CD14-positive monocyte (primary cell): ENCODE results near the gene GABRG3. TPM values are rescaled to one million over a fixed set of nuclear protein-coding genes. Genes with fewer than 3 reads are reported as not detected.

Source experiments
- DNase-seq, 3 donors: peaks; one replicate each; pipeline ENCODE4 v3.0.0-alpha.2; 2011 to 2022
- H2AFZ ChIP-seq: 2 replicates; pipeline ENCODE4 v1.6.0; 2012; ENCODE audit warnings: mild to moderate bottlenecking, low read depth, low read length, inconsistent platforms; ENCODE audit not compliant: insufficient read depth, poor library complexity, severe bottlenecking
- H3K27ac ChIP-seq, 2 donors: 1 replicate in 1 of 2; 2 replicates in 1 of 2; pipeline ENCODE4 v1.5.1; 2012 to 2013; ENCODE audit warnings: low read length in 2 of 2, control low read depth in 1 of 2, inconsistent platforms in 1 of 2, low read depth in 1 of 2, mild to moderate bottlenecking in 1 of 2
- H3K27me3 ChIP-seq, 2 donors: one replicate each; pipeline versions ENCODE4 v1.6.0 to v1.6.1; 2011 to 2013; ENCODE audit warnings: low read length in 2 of 2; ENCODE audit not compliant: control insufficient read depth in 2 of 2, insufficient read depth in 2 of 2
- H3K36me3 ChIP-seq, 2 donors: replicated peaks in 1 of 2; 1 replicate in 1 of 2; 2 replicates in 1 of 2; pipeline versions ENCODE4 v1.5.1 to v1.6.1; 2012 to 2013; ENCODE audit warnings: low read length in 2 of 2, control low read depth in 1 of 2, inconsistent platforms in 1 of 2, mild to moderate bottlenecking in 1 of 2; ENCODE audit not compliant: insufficient read depth in 2 of 2, control insufficient read depth in 1 of 2
- H3K4me1 ChIP-seq, 2 donors: 1 replicate in 1 of 2; 2 replicates in 1 of 2; pipeline versions ENCODE4 v1.5.1 to v1.6.1; 2012 to 2013; ENCODE audit warnings: low read length in 2 of 2, control low read depth in 1 of 2, inconsistent platforms in 1 of 2, mild to moderate bottlenecking in 1 of 2, moderate library complexity in 1 of 2; ENCODE audit not compliant: insufficient read depth in 2 of 2, control insufficient read depth in 1 of 2
- H3K4me2 ChIP-seq: replicated peaks from 2 replicates; pipeline ENCODE3; 2012; ENCODE audit warnings: low read length, moderate library complexity, mild to moderate bottlenecking; ENCODE audit not compliant: poor library complexity, severe bottlenecking; ENCODE audit errors: extremely low read depth
- H3K4me3 ChIP-seq, 3 experiments: fragments of 200-600 bp in 1 of 3; sonication (generic) in 1 of 3; replicated peaks in 1 of 3; 1 replicate in 2 of 3; 2 replicates in 1 of 3; pipeline ENCODE4 v1.5.1; 2011 to 2013; ENCODE audit warnings: low read length in 3 of 3, mild to moderate bottlenecking in 3 of 3, control low read depth in 2 of 3, low read depth in 2 of 3, inconsistent platforms in 1 of 3, moderate library complexity in 1 of 3
- H3K79me2 ChIP-seq: 2 replicates; pipeline ENCODE4 v1.6.0; 2012; ENCODE audit warnings: mild to moderate bottlenecking, control low read depth, inconsistent platforms, low read length, moderate library complexity; ENCODE audit not compliant: insufficient read depth
- H3K9ac ChIP-seq: 2 replicates; pipeline ENCODE4 v1.6.0; 2017; ENCODE audit warnings: low read length, mild to moderate bottlenecking; ENCODE audit not compliant: insufficient read depth, poor library complexity, severe bottlenecking
- H3K9me3 ChIP-seq, 2 donors: replicated peaks in 1 of 2; 1 replicate in 1 of 2; 2 replicates in 1 of 2; pipeline versions ENCODE4 v1.5.1 to v1.6.1; 2012 to 2013; ENCODE audit warnings: low read length in 2 of 2, control low read depth in 1 of 2; ENCODE audit not compliant: control insufficient read depth in 1 of 2, insufficient read depth in 1 of 2
- H4K20me1 ChIP-seq: 2 replicates; pipeline ENCODE4 v1.6.0; 2012; ENCODE audit warnings: mild to moderate bottlenecking, low read length, control low read depth, moderate library complexity; ENCODE audit not compliant: insufficient read depth
- H3K27ac Mint-ChIP-seq, 7 donors: one replicate each; pipeline ENCODE4 v1.8.0; 2020; ENCODE audit warnings: mild to moderate bottlenecking in 7 of 7, mixed read lengths in 7 of 7, moderate library complexity in 6 of 7, inconsistent platforms in 2 of 7
- H3K27me3 Mint-ChIP-seq, 3 donors: one replicate each; pipeline ENCODE4 v1.8.0; 2021 to 2022; ENCODE audit warnings: low read depth in 3 of 3, mild to moderate bottlenecking in 3 of 3, mixed read lengths in 3 of 3, moderate library complexity in 3 of 3, inconsistent platforms in 1 of 3
- H3K36me3 Mint-ChIP-seq, 2 donors: one replicate each; pipeline ENCODE4 v1.8.0; 2020; ENCODE audit warnings: mixed read lengths in 2 of 2, inconsistent platforms in 1 of 2, mild to moderate bottlenecking in 1 of 2
- H3K4me1 Mint-ChIP-seq: one replicate; pipeline ENCODE4 v1.8.0; 2020; ENCODE audit warnings: mild to moderate bottlenecking, mixed read lengths
- H3K4me3 Mint-ChIP-seq, 2 donors: one replicate each; pipeline ENCODE4 v1.8.0; 2020; ENCODE audit warnings: mild to moderate bottlenecking in 2 of 2, mixed read lengths in 2 of 2, moderate library complexity in 1 of 2
- H3K9me3 Mint-ChIP-seq, 7 donors: one replicate each; pipeline ENCODE4 v1.8.0; 2020 to 2022; ENCODE audit warnings: mixed read lengths in 7 of 7, mild to moderate bottlenecking in 6 of 7, moderate library complexity in 6 of 7, inconsistent platforms in 2 of 7
- WGBS: methylation state at CpG from one replicate; pipeline ENCODE4 v1.1.5; 2013; ENCODE audit warnings: missing lambda C conversion rate; ENCODE audit not compliant: insufficient coverage; 5-methylcytosine and 5-hydroxymethylcytosine counted together
- intact Hi-C, 2 donors: fragments of 100-400 bp; cut with micrococcal nuclease; formaldehyde crosslinking; loops; one replicate each; pipeline versions ENCODE4 v1.15.0 to v1.15.1; 2023
- polyA plus RNA-seq, 3 donors: library from polyadenylated mRNA; depleted of rRNA in 1 of 3; unstranded in 2 of 3; stranded (reverse) in 1 of 3; fragments of 300-500 nt in 2 of 3; fragments of >200 nt in 1 of 3; fragmentation: Illumina TruSeq in 2 of 3; gene quantifications; 1 replicate in 2 of 3; 2 replicates in 1 of 3; pipeline ENCODE4 v1.2.3, GENCODE V29; 2012 to 2021
- TF ChIP-seq, protein P1 (sequence below): fragments of 200-600 bp; IDR thresholded peaks from one replicate; pipeline ENCODE4 v1.8.0; 2022; ENCODE audit warnings: antibody characterized with exemption, mild to moderate bottlenecking

Gene GABRG3
- polyA plus RNA-seq, 3 donors: not detected

DNA sequence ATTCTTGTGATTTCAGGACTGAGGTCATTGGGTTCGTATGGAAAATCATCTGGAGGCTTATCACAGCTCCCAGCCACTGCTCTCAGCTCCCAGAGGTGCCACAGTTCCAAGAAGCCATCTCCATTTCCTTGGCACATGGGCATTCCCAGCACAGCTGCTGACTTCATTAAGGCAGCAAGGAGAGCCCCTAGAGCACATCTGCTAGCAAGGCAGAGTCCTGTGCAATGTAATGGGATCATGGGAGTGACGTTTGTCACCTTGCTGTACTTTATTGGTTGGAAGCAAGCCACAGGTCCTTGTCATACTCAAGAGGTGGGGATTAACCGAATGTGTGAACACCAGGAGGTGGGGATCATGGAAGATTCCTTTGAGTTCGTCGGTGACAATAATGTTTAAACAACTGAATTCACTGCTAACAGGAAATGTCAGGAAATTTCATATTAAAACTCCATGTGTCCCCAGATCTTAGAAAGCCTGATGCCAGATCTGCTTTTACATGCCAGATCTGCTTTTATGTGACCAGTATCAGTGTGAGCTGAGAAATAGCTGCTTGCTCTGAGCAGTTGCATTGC lies 148.8 kb downstream of the GABRG3 start:
- intact Hi-C loops: no loop called here

DNA sequence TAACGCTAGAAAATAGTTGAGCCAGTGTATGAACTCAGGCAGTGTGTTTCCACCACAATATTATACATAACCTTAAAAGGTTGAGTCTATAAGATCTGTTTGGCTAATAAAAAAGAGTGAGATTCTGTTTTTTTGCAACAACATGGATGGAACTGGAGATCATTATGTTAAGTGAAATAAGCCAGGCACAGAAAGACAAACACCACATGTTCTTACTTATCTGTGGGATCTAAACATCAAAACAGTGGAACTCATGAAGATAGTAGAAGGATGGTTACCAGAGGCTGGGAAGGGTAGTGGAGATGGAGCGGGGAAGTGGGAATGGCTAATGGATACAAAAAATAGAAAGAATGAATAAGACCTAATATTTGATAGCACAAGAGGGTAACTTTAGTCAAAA lies 150.7 kb downstream of the GABRG3 start:
- no peaks in the 10 kb centered on the region for H3K36me3 ChIP-seq
- no peaks in the 10 kb centered on the region for H3K27me3 ChIP-seq
- no peaks in the 10 kb centered on the region for H3K4me1 ChIP-seq
- H3K9ac ChIP-seq: no peak overlapping the region
- Mint-ChIP-seq H3K36me3 (no peaks in the 10 kb centered on the region), H3K4me1 (no peaks in the 10 kb centered on the region), H3K4me3 (no peak overlapping the region), H3K9me3 (peaks cover 1 to 24% (median 6%) of the 10 kb centered on the region in 7 donors), H3K27ac (no peak overlapping the region), H3K27me3 (no peaks in the 10 kb centered on the region)
- H3K9me3 ChIP-seq: peaks cover 12 to 28% of the 10 kb centered on the region in 2 donors
- H4K20me1 ChIP-seq: no peaks in the 10 kb centered on the region
- intact Hi-C loops: no loop called here
- H3K27ac ChIP-seq: no peak overlapping the region
- DNase-seq: no peak
- no peak overlapping the region for H3K4me2 ChIP-seq
- TF ChIP-seq, protein P1, sequence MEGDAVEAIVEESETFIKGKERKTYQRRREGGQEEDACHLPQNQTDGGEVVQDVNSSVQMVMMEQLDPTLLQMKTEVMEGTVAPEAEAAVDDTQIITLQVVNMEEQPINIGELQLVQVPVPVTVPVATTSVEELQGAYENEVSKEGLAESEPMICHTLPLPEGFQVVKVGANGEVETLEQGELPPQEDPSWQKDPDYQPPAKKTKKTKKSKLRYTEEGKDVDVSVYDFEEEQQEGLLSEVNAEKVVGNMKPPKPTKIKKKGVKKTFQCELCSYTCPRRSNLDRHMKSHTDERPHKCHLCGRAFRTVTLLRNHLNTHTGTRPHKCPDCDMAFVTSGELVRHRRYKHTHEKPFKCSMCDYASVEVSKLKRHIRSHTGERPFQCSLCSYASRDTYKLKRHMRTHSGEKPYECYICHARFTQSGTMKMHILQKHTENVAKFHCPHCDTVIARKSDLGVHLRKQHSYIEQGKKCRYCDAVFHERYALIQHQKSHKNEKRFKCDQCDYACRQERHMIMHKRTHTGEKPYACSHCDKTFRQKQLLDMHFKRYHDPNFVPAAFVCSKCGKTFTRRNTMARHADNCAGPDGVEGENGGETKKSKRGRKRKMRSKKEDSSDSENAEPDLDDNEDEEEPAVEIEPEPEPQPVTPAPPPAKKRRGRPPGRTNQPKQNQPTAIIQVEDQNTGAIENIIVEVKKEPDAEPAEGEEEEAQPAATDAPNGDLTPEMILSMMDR: no peak
- no peak overlapping the region for H3K4me3 ChIP-seq
- H2AFZ ChIP-seq: no peak overlapping the region
- WGBS: 100% methylated on average over 1 of the region's 2 CpGs
- H3K79me2 ChIP-seq: no peaks in the 10 kb centered on the region

More for the DNA sequence above, 148.8 kb downstream of the GABRG3 start:
- Histone ChIP-seq H3K27ac (no peak overlapping the region), H4K20me1 (no peaks in the 10 kb centered on the region), H3K9ac (no peak overlapping the region), H2AFZ (no peak overlapping the region), H3K4me3 (no peak overlapping the region), H3K9me3 (peaks cover 8 to 18% of the 10 kb centered on the region in 2 donors), H3K4me2 (no peak overlapping the region), H3K27me3 (no peaks in the 10 kb centered on the region), H3K36me3 (no peaks in the 10 kb centered on the region), H3K79me2 (no peaks in the 10 kb centered on the region), H3K4me1 (no peaks in the 10 kb centered on the region)
- WGBS: 73% methylated on average over 3 of the region's 5 CpGs
- H3K9me3 Mint-ChIP-seq: peaks cover 1 to 21% (median 4%) of the 10 kb centered on the region in 7 donors
- TF ChIP-seq, protein P1: no peak
- H3K27me3 Mint-ChIP-seq: no peaks in the 10 kb centered on the region
- no peak overlapping the region for H3K4me3 Mint-ChIP-seq
- no peak overlapping the region for H3K27ac Mint-ChIP-seq
- no peak for DNase-seq
- H3K36me3 Mint-ChIP-seq: no peaks in the 10 kb centered on the region
- no peaks in the 10 kb centered on the region for H3K4me1 Mint-ChIP-seq
